Activated CD8-positive, alpha-beta memory T cell treated with anti-CD3 and anti-CD28 coated beads, Interleukin-2, amount 50 U/mL, for 48 hours (primary cell): ENCODE measurements around the gene TLL2.
"Not testable (repeated sequence)": the region's sequence is repeated elsewhere in the genome, so short reads cannot be mapped to it uniquely, and the experiment has no call there.

Experiments
- DNase-seq: peaks from one replicate; pipeline ENCODE4 v3.0.0-alpha.2; 2020

TLL2 gene

DNA sequence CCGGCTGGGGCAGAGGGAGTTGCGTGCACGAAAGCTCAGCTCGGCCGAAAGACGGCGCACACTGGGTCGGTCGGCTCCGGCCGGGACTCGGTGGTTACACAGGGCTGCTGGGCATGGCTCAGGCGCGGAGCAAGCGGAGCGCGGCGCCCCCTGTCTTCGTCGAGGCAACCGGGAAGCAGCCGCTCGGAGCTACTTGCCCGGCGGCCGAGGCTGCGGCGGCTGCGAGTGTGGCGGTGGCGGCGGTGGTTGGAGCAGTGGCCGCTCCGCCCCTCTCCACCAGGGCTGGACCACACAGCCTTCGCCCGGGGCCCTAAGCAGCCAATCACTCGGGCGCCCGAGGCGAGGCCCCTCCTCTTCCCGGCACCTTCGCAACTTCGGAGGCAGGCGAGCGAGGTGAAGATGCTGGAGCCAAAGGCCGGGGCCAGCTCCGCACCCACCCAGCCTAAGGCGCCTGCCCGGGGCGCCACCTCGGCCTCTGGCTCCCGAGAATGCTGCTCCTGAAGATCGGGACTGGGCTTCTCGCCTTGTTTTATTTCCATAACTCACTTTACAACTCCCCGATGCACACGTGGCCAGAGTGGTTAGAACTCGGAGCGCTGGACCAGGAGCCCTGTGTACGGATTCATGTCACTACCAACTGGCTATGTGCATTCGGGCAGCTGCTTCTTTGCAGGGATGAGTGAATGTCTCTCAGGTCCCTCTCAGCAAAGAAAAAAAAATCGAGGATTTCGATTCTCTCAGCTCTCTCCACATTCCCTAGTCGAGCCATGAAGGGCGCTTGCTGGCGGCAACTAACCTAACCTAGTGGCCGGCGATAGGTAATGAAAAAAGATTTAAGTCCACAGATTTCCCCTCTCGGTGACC lies at the start of gene TLL2:
Gene TLL2 (minus strand): TSS at position 229 of the 864 bp plus-strand sequence. CDS start 241 bp downstream, outside the sequence.
- DNase-seq = peak; percentile 84

DNA sequence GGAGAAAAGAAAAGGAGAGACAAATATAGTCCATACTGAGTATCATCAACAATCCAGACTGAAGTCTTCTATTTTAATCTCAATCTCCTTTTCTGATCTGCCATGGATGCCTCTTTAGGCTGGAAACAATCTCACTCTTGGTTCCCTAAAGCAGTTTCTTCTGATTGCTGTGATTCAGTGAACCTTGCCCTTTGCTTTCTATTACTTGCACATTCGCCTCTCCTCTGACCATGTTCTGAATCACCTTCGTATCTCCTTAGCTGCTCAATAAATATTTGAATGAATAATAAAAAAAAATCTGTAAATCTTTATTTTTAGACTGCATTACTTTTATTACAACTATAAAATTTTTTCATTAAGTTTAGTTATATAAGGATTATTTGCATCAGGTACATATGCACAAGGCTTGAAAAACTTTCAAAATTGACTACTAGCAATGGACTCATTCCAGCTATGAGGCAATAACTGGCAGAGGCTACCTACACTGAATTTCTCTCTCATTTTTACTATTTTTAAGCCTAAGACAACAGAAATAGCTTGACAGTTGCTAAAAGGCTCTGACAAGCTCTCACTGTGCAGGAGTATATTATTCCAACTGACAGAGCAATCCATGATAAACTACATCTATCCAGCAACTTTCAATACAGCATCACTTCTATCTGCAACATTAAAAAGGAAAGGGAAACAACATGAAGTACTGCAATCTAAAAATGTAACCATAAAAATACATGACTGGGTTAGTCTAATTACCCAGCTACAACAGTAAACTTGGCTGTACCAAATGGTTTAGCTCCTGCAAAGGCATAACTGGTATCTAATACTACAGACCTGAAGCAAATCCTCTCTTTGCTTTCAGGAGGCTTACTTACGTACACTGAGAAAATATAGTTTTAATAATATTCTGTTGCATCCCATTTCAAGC lies 47.5 kb upstream of the TLL2 start:
- no peak for DNase-seq

DNA sequence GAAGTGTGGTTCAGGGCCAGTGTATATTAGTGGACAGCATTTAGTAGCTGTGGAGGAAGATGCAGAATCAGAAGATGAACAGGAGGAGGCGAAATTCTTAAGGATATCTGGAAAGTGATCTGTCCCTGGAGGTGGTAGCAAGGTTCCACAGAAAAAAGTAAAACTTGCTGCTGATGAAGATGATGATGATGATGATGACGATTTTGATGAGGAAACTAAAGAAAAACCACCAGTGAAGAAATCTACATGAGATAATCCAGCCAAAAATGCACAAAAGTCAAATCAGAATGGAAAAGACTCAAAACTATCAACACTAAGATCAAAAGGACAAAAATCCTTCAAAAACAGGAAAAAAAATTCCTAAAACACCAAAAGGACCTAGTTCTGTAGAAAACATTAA lies 46.8 kb upstream of the TLL2 start:
- no peak for DNase-seq

DNA sequence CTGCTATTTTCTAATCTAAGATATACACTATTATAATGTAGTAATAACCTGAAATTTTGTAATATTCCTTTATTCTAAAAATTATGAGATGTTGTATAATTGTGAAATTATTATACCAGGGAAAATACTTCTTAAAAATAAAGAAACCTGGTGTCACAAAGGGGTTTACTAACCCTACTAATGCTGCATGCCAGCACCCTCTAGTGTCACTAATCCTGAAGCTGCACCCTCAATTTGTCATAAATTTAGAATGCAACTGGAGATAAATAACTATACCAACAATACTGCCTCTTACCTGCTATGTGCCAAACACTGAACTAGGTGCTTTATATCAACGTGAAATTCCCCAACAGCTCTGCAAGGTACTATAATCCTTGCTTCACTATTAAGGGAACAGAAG lies 42.3 kb upstream of the TLL2 start:
- no peak for DNase-seq

DNA sequence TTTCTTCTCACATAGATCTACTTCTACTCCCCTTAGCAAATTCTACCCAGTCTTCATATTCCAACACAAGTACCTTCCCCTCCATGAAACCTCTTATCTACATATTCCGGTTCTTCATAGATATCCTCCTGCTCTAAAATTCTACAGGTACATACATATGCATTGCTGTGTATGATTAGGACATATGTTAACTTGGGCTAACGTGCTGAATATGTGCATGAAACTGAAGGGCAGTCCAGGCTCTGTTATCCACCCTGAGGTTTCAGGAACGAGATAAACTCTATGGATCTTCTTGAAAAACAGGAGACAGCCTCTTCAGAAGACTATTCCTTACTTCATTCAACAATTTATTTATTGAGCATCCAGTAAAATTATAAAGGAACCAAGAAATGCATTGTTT lies 41.6 kb upstream of the TLL2 start:
- no peak for DNase-seq

DNA sequence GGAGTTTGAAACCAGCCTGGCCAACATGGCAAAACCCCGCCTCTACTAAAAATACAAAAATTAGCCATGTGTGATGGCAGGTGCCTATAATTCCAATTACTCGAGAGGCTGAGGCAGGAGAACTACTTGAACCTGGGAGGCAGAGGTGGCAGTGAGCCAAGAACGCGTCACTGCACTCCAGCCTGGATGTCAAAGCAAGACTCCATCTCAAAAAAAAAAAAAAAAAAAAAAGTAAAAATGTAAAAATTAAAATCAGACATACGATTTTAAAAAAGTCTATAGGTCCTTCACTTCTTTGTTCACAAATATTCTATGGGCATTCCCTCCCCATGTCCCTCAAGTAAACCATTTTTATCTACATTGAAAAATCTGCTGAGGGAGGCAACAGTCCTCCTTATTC lies 34.9 kb upstream of the TLL2 start:
- DNase-seq = no peak

DNA sequence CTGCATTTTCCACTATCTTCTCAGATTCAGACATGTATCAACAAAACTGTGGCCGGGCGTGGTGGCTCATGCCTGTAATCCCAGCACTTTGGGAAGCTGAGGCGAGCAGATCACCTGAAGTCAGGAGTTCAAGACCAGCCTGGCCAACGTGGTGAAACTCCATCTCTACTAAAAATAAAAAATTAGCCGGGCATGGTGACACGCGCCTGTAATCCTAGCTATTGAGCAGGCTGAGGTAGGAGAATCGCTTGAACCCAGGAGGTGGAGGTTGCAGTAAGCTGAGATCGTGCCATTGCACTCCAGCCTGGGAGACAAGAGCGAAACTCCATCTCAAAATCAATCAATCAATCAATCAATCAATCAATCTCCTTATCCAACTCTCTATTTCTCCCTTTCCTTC lies 31.8 kb upstream of the TLL2 start:
- not testable (repeated sequence) for DNase-seq

DNA sequence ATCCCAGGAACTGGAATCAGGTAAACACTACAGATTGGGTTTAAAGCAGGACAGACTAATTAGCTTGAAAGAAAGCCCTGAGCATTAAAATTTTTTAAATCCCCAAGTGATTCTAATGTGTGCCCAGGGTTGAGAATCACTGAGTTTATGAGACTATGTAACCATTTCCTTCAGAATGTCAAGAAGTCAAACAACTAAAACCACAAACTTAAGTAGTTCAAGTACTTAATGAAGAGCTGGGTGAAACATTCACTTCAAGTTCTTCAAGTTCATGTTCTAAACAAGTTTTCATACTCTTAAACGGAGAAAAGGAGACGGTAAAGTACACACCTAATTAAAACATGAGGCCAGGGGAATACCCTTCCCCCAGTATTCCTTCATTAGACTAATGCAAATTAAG lies 28.2 kb upstream of the TLL2 start:
- no peak for DNase-seq

DNA sequence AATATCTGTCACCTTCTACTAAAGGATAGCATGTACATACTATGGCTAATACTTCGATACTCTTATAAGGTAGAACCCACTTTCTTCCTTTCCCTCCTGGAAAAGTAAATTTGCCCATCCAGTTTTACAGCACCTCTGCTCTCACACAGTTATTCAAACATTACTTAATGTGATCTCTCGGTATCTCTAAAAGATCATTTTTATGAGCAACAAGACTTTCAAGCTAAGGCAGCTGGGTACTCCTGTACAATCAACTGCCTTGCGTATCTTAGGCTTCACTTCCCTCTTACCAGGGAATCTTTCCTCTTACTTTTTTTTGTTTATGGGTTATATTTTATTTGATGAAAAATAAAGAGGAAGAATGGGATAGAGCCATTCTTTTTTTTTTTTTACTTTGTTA lies 26.5 kb upstream of the TLL2 start:
- DNase-seq = no peak

DNA sequence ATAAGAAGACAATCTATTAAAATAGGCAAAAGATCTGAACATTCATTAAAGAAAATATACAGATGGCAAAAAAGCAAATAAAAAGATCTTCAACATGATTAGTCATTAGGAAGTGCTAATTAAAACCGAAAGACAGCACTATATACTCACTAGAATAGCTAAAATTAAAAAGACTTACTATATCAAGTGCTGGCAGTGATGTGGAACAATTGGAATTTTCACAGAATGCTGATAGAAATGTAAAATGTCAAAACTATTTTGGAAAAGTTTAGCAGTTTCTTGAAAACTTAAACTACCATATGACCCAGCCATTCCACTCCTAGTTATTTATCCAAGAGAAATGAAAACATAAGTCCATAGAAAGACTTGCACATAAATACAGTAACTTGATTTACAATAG lies 25.0 kb upstream of the TLL2 start:
- DNase-seq = no peak

DNA sequence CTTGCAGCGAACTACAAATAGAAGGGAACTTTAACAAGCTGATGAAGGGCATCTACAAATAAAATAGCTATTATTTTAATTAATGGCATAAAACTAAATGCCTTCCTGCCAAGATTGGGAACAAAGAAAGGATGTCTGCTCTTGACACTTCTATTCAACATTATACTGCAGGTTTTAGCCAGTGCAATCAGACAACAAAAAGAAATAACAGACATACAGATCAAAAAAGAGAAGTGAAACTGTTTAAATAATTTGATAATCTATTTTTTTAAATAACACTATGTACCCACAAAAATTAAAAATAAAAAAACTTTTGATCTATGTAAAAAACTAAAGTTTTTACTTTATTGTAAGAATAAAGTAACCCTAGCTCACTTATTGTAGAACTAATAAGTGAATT lies 22.4 kb upstream of the TLL2 start:
- DNase-seq = no peak

DNA sequence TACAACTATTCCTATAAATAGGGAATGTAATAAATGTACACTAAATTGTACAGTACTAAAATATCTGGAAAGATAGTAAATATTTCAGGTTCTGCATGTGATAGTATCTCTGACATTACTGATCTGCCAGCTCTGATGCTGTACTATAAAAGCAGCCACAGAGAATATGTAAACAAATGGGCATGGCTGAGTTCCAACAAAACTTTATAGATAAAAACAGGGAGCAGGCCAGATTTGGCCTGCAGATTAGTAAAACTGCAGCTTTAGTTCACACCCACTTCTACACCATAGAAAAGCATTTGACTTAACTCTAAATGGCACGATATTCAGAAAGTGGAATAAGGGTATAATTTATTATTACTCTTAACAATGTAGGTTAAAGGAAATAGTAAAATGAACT lies 18.8 kb upstream of the TLL2 start:
- no peak for DNase-seq

DNA sequence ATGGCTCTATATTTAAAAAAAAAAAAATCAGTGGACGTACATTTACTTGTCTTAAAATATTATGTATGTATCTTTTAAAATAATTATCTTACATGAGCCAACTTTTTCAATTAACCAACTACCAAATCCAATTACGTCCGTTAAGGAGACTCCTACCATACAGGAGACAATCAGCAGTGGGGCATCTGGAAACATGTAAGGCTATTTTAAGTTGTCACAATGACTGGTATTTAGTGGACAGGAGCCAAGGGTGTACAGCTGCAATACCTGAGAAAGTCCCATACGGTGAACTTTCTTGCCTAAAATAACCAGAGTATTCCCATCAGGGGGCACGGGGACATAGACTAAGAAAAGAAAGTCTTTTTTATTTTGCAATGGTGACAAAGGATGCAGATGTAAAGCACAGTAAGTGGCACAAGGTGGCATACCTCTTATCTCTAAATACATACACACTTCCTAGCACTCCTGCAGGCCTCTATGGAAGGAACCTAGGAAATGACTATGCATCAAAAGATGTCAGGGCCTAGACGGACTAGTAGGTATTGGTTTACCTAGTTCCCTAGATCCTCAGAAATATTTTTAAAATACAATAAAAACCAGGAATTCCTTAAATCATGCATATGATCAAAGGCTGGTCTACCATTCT lies 16.0 kb upstream of the TLL2 start:
- no peak for DNase-seq

DNA sequence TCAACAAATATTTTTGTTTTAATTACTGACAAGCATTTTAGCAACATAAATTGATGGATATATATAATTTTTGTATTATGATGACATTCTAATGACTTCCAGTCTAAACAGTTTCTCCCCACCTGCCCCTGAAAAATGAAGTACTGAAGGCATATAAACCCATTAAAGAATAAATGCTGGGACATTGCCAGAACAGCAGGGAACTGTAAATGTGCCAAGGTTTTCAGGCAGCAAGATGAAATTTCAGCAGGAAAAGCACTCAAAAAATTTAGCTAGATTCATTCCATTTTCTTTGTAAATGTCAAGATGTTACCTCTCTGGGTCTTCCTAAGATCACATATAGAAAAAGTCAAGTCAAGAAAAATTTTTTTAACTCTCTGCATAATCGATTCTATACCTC lies 11.0 kb upstream of the TLL2 start:
- DNase-seq = no peak

DNA sequence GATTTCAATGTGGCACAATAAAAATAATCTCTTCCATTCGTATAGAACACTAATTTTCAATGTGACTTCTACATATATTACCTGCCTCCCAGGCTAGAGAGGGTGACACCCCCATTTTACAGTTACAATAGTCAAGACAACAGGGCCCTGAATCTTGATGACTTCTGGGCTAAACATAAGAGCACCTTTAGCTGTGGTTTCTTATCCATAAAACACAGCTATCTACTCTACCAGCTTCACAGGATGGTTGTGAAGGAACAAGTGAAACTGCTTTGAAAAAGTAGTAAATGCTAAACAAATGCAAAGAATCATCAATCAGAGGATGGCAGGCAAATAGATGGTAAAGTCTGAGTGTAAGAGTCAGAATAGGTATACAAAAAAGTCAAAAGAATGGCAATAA lies 3.6 kb upstream of the TLL2 start:
- no peak for DNase-seq

DNA sequence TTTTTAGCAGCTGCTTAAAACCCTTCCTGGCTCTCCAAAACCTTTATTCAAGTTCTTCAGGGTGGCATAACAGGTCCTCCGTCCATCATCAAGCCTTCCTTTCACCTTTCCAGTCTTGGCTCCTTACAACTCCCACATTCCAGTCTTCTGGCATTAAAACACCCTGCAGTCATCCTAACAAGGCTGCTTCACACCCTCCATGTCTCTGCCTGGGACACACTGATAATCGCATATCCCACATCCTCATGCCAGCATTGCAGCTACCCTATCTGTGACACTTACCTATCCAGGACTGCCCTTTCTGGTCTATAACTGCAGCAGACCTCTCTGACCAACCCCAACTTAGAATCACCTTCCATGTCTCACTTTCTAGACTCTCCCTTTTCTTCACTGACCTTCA lies 2.6 kb upstream of the TLL2 start:
- DNase-seq = no peak

DNA sequence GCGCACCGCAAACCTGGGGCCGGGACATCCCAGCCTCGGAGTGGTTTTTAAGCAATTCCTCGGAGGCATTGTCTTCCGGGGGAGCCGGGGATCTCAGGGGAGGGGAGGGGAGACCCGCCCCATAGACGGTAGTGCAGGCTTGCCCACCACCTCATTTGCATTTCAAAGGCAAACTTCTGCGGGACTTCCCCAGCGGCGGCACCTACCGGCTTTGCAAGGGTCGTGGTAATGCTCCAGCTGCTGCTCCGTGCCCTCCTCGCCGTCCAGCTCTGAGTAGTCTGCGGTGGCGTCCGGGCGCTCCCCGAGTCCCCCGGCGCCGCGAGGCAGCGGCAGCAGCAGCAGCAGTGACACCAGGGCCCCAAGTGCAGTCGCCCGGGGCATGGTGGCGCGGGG lies 425 bp downstream of the TLL2 start:
- DNase-seq = no peak

DNA sequence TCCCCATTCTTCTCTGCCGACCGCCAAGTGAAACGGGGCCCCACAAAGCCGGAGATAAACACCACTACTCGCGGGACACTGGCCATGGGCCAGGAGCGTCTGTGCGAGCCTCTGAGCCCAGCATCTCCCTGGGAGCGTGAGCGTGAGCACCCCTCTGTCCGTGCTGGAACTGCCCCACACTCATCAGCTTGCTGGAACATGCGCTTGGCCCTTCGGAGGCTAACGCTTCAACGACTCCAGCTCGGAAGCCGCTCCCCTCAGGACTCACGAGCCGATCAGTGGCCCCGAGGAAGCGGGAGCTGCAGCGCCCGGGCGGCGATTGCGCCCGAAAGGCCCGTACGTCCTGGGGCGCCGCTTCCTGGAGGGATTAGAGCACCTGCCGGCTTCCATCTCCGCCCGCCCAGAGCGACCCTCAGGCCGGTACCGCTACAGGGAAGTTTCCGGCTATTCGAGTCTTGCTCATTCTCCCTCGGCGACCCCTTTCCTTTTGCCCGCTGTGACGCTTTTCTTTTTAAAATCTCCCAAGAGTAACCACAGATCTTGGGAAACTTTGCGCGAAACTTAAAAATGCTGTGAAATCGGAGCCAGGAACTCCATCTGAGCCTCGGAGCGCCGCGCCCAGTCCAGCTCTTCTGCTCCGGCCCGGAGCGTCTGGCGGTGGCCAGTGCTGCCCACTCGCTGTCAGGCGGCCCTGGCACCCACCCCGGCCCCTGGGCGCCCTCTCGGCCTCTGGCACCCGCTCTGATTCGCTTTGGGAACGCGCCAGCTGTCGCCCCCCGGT lies 1.0 kb downstream of the TLL2 start:
- peak; percentile 64 for DNase-seq

DNA sequence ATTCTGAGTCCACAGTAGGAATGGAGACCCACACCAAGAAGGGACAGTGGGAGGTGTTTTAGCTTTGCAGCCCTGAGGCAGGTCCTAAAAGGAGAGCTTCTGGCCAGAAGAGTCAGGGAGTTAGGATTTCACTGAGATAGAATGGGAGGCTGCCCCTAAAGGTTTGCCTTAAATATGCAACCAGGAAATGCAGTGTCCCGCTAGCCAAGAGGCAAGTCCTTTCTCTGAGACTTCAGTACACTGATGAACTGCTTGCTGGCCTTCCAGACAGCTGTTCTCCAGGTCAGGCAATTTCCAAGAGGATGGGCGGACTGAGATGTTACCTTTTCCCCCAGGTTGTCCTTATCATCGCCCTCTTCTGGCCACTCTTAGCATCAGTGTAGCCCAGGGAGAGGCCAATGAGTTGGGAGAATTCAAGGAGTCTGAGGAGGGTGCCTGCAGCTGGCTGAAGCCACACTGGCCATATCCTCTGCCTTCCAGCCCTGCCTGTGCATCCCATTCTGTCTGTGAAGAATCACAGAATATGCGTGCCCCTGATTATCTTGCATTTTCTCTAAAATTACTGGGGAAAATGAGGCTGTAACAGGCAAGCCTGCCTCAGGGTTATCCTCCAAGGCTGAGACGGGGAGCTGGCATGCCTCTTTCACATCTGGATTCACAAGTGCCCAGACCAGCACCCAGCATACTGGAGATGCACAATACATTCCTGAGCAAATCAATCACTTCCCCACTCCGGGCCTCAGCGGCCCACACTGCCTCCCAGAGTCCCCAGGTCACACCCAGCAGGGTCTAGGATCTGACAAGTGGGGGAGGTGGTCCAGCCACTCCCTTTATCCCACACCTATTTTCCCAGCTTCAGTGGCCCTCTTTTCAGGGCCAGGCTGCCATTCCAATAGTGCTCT lies 2.4 kb downstream of the TLL2 start:
- DNase-seq = no peak

DNA sequence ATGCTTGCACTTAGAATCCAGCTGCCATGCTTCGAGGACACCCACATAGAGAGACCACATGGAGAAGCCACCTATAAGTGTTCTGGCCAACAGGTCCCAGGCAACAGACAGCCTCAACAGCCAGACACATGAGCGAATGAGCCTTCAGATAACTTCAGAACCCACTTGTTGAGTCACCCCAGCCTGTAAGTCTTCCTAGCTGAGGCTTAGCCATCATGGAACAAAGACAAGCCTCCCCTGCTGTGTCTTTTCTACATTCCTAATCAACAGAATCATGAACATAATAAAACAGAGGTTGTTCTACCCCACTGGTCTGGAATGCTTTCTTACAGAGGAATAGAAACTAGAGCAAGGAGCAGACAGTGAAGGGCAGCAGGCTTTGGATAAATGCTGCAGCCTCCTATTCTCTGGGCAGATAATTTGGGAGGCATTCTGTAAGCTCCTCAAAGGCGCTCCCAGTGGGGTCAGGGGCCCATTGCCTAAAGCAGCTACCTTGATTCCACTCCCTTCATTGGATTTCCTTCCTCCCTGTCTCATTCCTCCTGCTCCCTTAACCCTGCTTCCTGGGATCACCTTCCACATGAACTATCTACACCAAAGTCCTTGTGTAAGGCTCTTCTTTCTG lies 4.6 kb downstream of the TLL2 start:
- no peak for DNase-seq

DNA sequence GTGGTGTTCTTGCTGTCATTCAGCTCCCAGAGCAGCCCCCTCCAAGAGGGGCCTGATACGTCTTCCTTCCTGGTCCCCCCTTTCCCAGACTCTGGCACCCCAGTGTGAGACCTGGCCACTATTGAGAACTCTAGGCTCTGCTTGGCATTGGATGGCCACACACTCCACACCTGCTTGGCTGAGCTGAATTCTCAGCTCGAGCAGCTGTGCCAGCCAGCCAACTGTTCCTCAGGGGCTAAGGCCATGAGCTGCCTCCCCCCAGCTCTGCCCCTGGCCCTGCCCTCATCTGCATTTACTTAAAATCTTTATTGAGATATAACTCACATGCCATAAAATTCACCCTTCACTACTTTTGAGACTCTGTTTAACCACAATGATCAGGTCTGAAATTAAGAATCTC lies 6.7 kb downstream of the TLL2 start:
- no peak for DNase-seq
